IMR-90 (cell line): ENCODE measurements around the gene IL17B. TPM values are rescaled to one million over a fixed set of nuclear protein-coding genes. Genes with fewer than 3 reads are reported as not detected.

Source experiments
- ATAC-seq: fragments of 200-7000 bp; cut with Tn5 transposase; 2 replicates; pipeline ENCODE4 v1.9.1; 2020; ENCODE audit warnings: low read depth, mild to moderate bottlenecking, moderate library complexity
- BruUV-seq: library from RNA; stranded (reverse); fragments of 400-500 nt; replicated peaks from 2 replicates; lab custom pipeline; 2021; lab: Mats Ljungman, UMichigan
- CTCF ChIA-PET: fragments of 300-600 bp; formaldehyde crosslinking; extraction: SDS; loops from one replicate; lab custom pipeline; 2021; ENCODE audit warnings: antibody characterized with exemption; lab: Yijun Ruan, JAX
- POLR2A ChIA-PET: fragments of 300-600 bp; sonication (Branson Sonifier 250); formaldehyde crosslinking; loops from one replicate; lab custom pipeline; 2022; ENCODE audit warnings: antibody characterized with exemption; ENCODE audit not compliant: unreplicated experiment; lab: Charles Lee
- DNase-seq: peaks from one replicate; pipeline ENCODE4 v3.0.0; 2013
- H2AFZ ChIP-seq: replicated peaks from 2 replicates; pipeline ENCODE3; 2013; ENCODE audit warnings: low read length, mild to moderate bottlenecking; ENCODE audit not compliant: poor library complexity
- H2AK5ac ChIP-seq: 2 replicates; pipeline ENCODE4 v1.6.1; 2013; ENCODE audit warnings: low read depth, low read length, inconsistent platforms
- H2AK9ac ChIP-seq: replicated peaks from 2 replicates; pipeline ENCODE3; 2013; ENCODE audit warnings: mild to moderate bottlenecking, low read depth, low read length, moderate library complexity; ENCODE audit not compliant: poor library complexity
- H2BK120ac ChIP-seq: 2 replicates; pipeline ENCODE4 v1.6.1; 2013; ENCODE audit warnings: low read depth, low read length, inconsistent platforms
- H2BK15ac ChIP-seq: 3 replicates; pipeline ENCODE4 v1.6.1; 2013; ENCODE audit warnings: low read depth, low read length, inconsistent platforms
- H2BK20ac ChIP-seq: 2 replicates; pipeline ENCODE4 v1.6.1; 2013; ENCODE audit warnings: low read depth, mild to moderate bottlenecking, inconsistent platforms, low read length, moderate library complexity
- H2BK5ac ChIP-seq: 2 replicates; pipeline ENCODE4 v1.6.1; 2013; ENCODE audit warnings: mild to moderate bottlenecking, low read depth, low read length, inconsistent platforms; ENCODE audit not compliant: poor library complexity, severe bottlenecking
- H3K14ac ChIP-seq: replicated peaks from 2 replicates; pipeline ENCODE4 v1.6.1; 2013; ENCODE audit warnings: low read depth, low read length, inconsistent platforms
- H3K18ac ChIP-seq: 2 replicates; pipeline ENCODE4 v1.6.1; 2013; ENCODE audit warnings: low read depth, low read length, control low read depth
- H3K23ac ChIP-seq: 2 replicates; pipeline ENCODE4 v1.6.1; 2013; ENCODE audit warnings: low read depth, low read length, inconsistent platforms
- H3K27ac ChIP-seq: 2 replicates; pipeline ENCODE4 v1.5.1; 2013; ENCODE audit warnings: mild to moderate bottlenecking, control low read depth, low read length; ENCODE audit not compliant: insufficient read depth
- H3K27me3 ChIP-seq: 2 replicates; pipeline ENCODE4 v1.6.1; 2013; ENCODE audit warnings: low read length; ENCODE audit not compliant: control insufficient read depth, insufficient read depth
- H3K36me3 ChIP-seq: 2 replicates; pipeline ENCODE4 v1.6.1; 2013; ENCODE audit warnings: low read length, mixed read lengths; ENCODE audit not compliant: control insufficient read depth, insufficient read depth
- H3K4ac ChIP-seq: 2 replicates; pipeline ENCODE4 v1.6.1; 2013; ENCODE audit warnings: low read depth, low read length, inconsistent platforms
- H3K4me1 ChIP-seq: 2 replicates; pipeline ENCODE4 v1.6.1; 2013; ENCODE audit warnings: low read length, mixed read lengths; ENCODE audit not compliant: control insufficient read depth, insufficient read depth
- H3K4me2 ChIP-seq: 2 replicates; pipeline ENCODE4 v1.6.1; 2013; ENCODE audit warnings: low read depth, mild to moderate bottlenecking, control low read depth, low read length, moderate library complexity
- H3K4me3 ChIP-seq: 2 replicates; pipeline ENCODE4 v1.5.1; 2013; ENCODE audit warnings: low read depth, mild to moderate bottlenecking, control low read depth, low read length, moderate library complexity; ENCODE audit not compliant: insufficient read depth
- H3K56ac ChIP-seq: 2 replicates; pipeline ENCODE4 v1.6.1; 2013; ENCODE audit warnings: low read length, inconsistent platforms; ENCODE audit not compliant: insufficient read depth; ENCODE audit errors: extremely low read depth
- H3K79me1 ChIP-seq, 2 experiments: 2 replicates each; pipeline ENCODE4 v1.6.1; 2013; ENCODE audit warnings: low read length in 2 of 2, inconsistent platforms in 1 of 2, low read depth in 1 of 2
- H3K9ac ChIP-seq: 2 replicates; pipeline ENCODE4 v1.6.1; 2013; ENCODE audit warnings: low read depth, low read length, control low read depth
- H3K9me1 ChIP-seq: 2 replicates; pipeline ENCODE4 v1.6.1; 2013; ENCODE audit warnings: low read length, inconsistent platforms; ENCODE audit not compliant: insufficient read depth
- H3K9me3 ChIP-seq: 2 replicates; pipeline ENCODE4 v1.6.1; 2013; ENCODE audit warnings: low read length; ENCODE audit not compliant: control insufficient read depth, insufficient read depth
- H4K20me1 ChIP-seq: 2 replicates; pipeline ENCODE4 v1.6.1; 2013; ENCODE audit warnings: low read length, inconsistent platforms; ENCODE audit not compliant: insufficient read depth
- H4K5ac ChIP-seq: 2 replicates; pipeline ENCODE4 v1.6.1; 2013; ENCODE audit warnings: mild to moderate bottlenecking, low read depth, low read length, control low read depth
- H4K8ac ChIP-seq, 2 experiments: 2 replicates each; pipeline ENCODE4 v1.6.1; 2013; ENCODE audit warnings: low read depth in 2 of 2, low read length in 2 of 2, control low read depth in 1 of 2, inconsistent platforms in 1 of 2
- H4K91ac ChIP-seq: 2 replicates; pipeline ENCODE4 v1.6.1; 2013; ENCODE audit warnings: low read depth, low read length, inconsistent platforms; ENCODE audit not compliant: insufficient read depth
- ELK1 ChIP-seq: fragments of 150-350 bp; IDR thresholded peaks from 2 replicates; pipeline ENCODE4 v1.6.1; 2016; ENCODE audit warnings: low read depth, mild to moderate bottlenecking, low read length, moderate library complexity, borderline replicate concordance
- MAFK ChIP-seq: IDR thresholded peaks from 2 replicates; pipeline ENCODE4 v1.6.1; 2012; ENCODE audit warnings: low read depth, low read length, improper control_type of control experiment
- MXI1 ChIP-seq: IDR thresholded peaks from 2 replicates; pipeline ENCODE4 v1.6.1; 2012; ENCODE audit warnings: low read depth, mild to moderate bottlenecking, low read length, moderate library complexity, borderline replicate concordance
- POLR2A ChIP-seq: IDR thresholded peaks from 2 replicates; pipeline ENCODE4 v1.6.1; 2012; ENCODE audit warnings: mild to moderate bottlenecking, low read depth, low read length
- RCOR1 ChIP-seq: IDR thresholded peaks from 2 replicates; pipeline ENCODE4 v1.6.1; 2012; ENCODE audit warnings: mild to moderate bottlenecking, low read length, improper control_type of control experiment; ENCODE audit not compliant: insufficient replicate concordance
- RFX5 ChIP-seq: IDR thresholded peaks from 2 replicates; pipeline ENCODE4 v1.8.0; 2012; ENCODE audit warnings: low read depth, mild to moderate bottlenecking, low read length, moderate library complexity
- SMC3 ChIP-seq: fragments of 150-350 bp; IDR thresholded peaks from 2 replicates; pipeline ENCODE4 v1.6.1; 2016; ENCODE audit warnings: low read depth, mild to moderate bottlenecking, antibody characterized with exemption, low read length, moderate library complexity
- WGBS, 2 experiments: methylation state at CpG; one replicate each; pipeline versions ENCODE4 v1.1.5 to v1.1.7; 2013; ENCODE audit warnings: missing lambda C conversion rate in 2 of 2; ENCODE audit not compliant: insufficient read length in 1 of 2; ENCODE audit errors: extremely low coverage in 2 of 2; 5-methylcytosine and 5-hydroxymethylcytosine counted together
- dilution Hi-C: fragments of 300-500 bp; cut with HindIII; formaldehyde crosslinking; loops from one replicate; pipeline ENCODE4 v1.14.3; 2018; ENCODE audit warnings: low sequenced_read_pairs; ENCODE audit not compliant: unreplicated experiment
- in situ Hi-C: fragments of 300-500 bp; cut with MboI; formaldehyde crosslinking; loops from 3 replicates; pipeline ENCODE4 v1.14.3; 2019; ENCODE audit warnings: low sequenced_read_pairs, inconsistent platforms, mixed read lengths
- intact Hi-C: fragments of 100-400 bp; cut with micrococcal nuclease; formaldehyde crosslinking; loops from 2 replicates; pipeline ENCODE4 v1.10.0; 2022
- polyA plus RNA-seq, 3 experiments: library from polyadenylated mRNA; depleted of rRNA; stranded (reverse); fragments of >200 nt; gene quantifications; 2 replicates each; pipeline ENCODE4 v1.2.3, GENCODE V29; 2012; ENCODE audit warnings: low replicate concordance in 1 of 3
- total RNA-seq: library from RNA; depleted of rRNA; stranded (reverse); fragments of >200 nt; gene quantifications from 2 replicates; pipeline ENCODE4 v1.2.3, GENCODE V29; 2012
- TF ChIP-seq, protein P1 (sequence below): fragments of 150-350 bp; IDR thresholded peaks from 2 replicates; pipeline ENCODE4 v1.6.1; 2017; ENCODE audit warnings: mild to moderate bottlenecking, antibody characterized with exemption, low read length, low read depth

IL17B gene
- total and polyA plus RNA-seq, 2 of the 4 experiments (the other 2 are of a cell fraction), result 0.31 TPM; not detected in 1

DNA sequence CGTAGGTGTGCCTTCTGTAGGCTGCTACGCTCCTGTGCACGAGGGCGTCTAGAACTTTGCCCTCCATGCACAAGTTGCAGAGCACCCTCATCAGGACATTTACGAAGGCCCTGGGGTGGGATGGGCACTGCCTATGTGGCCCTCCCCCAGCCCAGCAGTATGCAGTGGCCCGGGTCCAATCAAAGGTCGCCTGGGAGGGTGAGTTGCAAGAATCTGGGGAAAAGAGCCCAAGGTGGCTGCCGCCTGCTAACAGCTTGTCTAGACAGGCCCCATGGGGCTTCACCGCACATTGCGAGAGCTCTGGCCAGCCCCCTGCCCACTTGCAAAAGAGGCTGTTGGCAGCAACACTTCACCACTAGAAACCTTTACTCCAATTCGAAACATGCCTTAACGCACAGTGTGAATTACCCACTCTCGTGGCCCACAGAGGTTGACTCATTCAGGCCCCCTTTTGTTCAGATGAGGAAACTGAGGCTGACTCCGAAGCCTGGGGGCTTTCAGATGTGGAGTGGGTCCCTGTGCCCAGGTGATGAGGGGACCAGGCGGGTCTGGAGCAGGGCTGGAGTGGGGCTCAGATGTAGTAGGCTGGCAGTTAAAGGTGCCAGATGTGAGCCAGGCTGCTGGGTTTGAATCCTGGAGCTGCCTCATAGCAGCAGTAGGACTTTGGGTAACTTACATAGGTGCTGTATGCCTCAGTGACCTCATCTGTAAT is 31.8 kb upstream of the IL17B start:
- CTCF ChIA-PET, result no interaction called here
- in situ Hi-C loops (no loop called here), dilution Hi-C loops (no loop called here), intact Hi-C loops (no loop called here)
- Histone ChIP-seq H3K27me3 (no peaks in the 10 kb centered on the region), H3K14ac (peak overlapping the region; percentile 98; the same call in 1 of the 2 replicates), H2BK20ac (no peak overlapping the region; the same call in 1 of the 2 replicates), H2AK9ac (no peak overlapping the region), H3K79me1 (peaks cover 3 to 66% of the 10 kb centered on the region in 2 experiments; a peak in 3 of 4 replicates), H4K91ac (peak overlapping the region; percentile 3; the same call in 1 of the 2 replicates), H4K8ac (peak overlapping the region in 1 of 2 experiments; percentile 49; a peak in 1 of 4 replicates), H2AK5ac (peak overlapping the region; percentile 31; the same call in 1 of the 2 replicates), H3K18ac (no peak overlapping the region), H3K36me3 (peaks cover 67% of the 10 kb centered on the region), H2BK120ac (peak overlapping the region; percentile 76; the same call in 1 of the 2 replicates), H3K23ac (peak overlapping the region; percentile 50), H2BK15ac (no peak overlapping the region), H3K4me3 (peak overlapping the region; percentile 63), H3K27ac (peak overlapping the region; percentile 89), H3K56ac (no peak overlapping the region; the same call in 1 of the 2 replicates), H3K4me2 (peak overlapping the region; percentile 85), H2BK5ac (peak overlapping the region; percentile 56), H4K20me1 (peaks cover 89% of the 10 kb centered on the region), H3K9me1 (peaks cover 19% of the 10 kb centered on the region), H3K4ac (peak overlapping the region; percentile 75), H3K9me3 (no peaks in the 10 kb centered on the region), H3K9ac (peak overlapping the region; percentile 99), H3K4me1 (peaks cover 44% of the 10 kb centered on the region), H2AFZ (no peak overlapping the region), H4K5ac (no peak overlapping the region)
- POLR2A ChIA-PET, result interaction anchor here (0.7 to 5.1 kb wide), 2 partner anchors 13 to 28 kb away, joined by 3 to 22 read pairs; no protein-coding TSS in a partner anchor
- DNase-seq (peak; percentile 16), ATAC-seq (no peak)
- BruUV-seq, result no TSS peak
- 32% methylated on average over 5 of the region's 15 CpGs; no CpG with 5 or more reads in 1 of the 2 experiments for WGBS, 2 experiments
- TF ChIP-seq ELK1 (no peak), POLR2A (no peak), MXI1 (peak; percentile 25; the same call in 1 of the 2 replicates), MAFK (no peak), RFX5 (peak; percentile 27; the same call in 1 of the 2 replicates), SMC3 (no peak), RCOR1 (no peak)
- TF ChIP-seq, protein P1, sequence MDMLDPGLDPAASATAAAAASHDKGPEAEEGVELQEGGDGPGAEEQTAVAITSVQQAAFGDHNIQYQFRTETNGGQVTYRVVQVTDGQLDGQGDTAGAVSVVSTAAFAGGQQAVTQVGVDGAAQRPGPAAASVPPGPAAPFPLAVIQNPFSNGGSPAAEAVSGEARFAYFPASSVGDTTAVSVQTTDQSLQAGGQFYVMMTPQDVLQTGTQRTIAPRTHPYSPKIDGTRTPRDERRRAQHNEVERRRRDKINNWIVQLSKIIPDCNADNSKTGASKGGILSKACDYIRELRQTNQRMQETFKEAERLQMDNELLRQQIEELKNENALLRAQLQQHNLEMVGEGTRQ, result no peak
